Fibroblast of lung (primary cell): ENCODE measurements around the gene NEDD4L.

Source experiments
- CTCF ChIP-seq, 2 donors: IDR thresholded peaks in 1 of 2; conservative IDR thresholded peaks in 1 of 2; 1 replicate in 1 of 2; 2 replicates in 1 of 2; pipeline ENCODE4 v1.5.1; 2011 to 2012; ENCODE audit warnings: low read length in 2 of 2, control low read depth in 1 of 2, inconsistent platforms in 1 of 2, low read depth in 1 of 2, mild to moderate bottlenecking in 1 of 2
- EZH2 ChIP-seq: IDR thresholded peaks from 2 replicates; pipeline ENCODE4 v1.5.1; 2012; ENCODE audit warnings: low read length, control low read depth, mild to moderate bottlenecking; ENCODE audit errors: missing control alignments

GRCh38 chr18:58429442-58429841 lies 385.4 kb downstream of the NEDD4L start:
- no peak for TF ChIP-seq CTCF (conservative IDR thresholded peaks at IDR 0.05 in 1 of 2, IDR thresholded peaks at IDR 0.05 in 1 of 2; ENCODE audit: low read depth in 1 of 2, low read length in 2 of 2)
- no peak for TF ChIP-seq EZH2
